GM12878 (cell line): ENCODE results near the gene SNPH.

Experiments
- CTCF ChIP-seq, 3 experiments: IDR thresholded peaks in 2 of 3; conservative IDR thresholded peaks in 1 of 3; 2 replicates each; pipeline ENCODE4 v1.5.1; 2011; ENCODE audit warnings: low read depth in 3 of 3, low read length in 3 of 3, mild to moderate bottlenecking in 3 of 3, control low read depth in 2 of 3, moderate library complexity in 2 of 3, inconsistent platforms in 1 of 3, mixed read lengths in 1 of 3; ENCODE audit not compliant: control insufficient read depth in 2 of 3, insufficient read depth in 1 of 3; ENCODE audit errors: extremely low read depth in 1 of 3
- EZH2 ChIP-seq: IDR thresholded peaks from 2 replicates; pipeline ENCODE4 v1.6.1; 2012; ENCODE audit warnings: low read depth, mild to moderate bottlenecking, control low read depth, inconsistent platforms, low read length, borderline replicate concordance; ENCODE audit not compliant: control insufficient read depth
- FOXK2 ChIP-seq: fragments of 450-650 bp; IDR thresholded peaks from 2 replicates; pipeline ENCODE4 v1.6.1; 2017; ENCODE audit warnings: mild to moderate bottlenecking, moderate library complexity
- HDAC6 ChIP-seq: fragments of 200-600 bp; sonication (generic); IDR thresholded peaks from one replicate; pipeline ENCODE4 v1.8.0; 2017; ENCODE audit warnings: antibody characterized with exemption; ENCODE audit not compliant: unreplicated experiment
- MAX ChIP-seq: IDR thresholded peaks from 2 replicates; pipeline ENCODE4 v1.6.1; 2012; ENCODE audit warnings: low read depth, low read length, improper control_type of control experiment
- MTA2 ChIP-seq: fragments of 450-650 bp; IDR thresholded peaks from 2 replicates; pipeline ENCODE4 v1.6.1; 2016; ENCODE audit warnings: low read depth, mild to moderate bottlenecking, moderate library complexity
- NFIC ChIP-seq: IDR thresholded peaks from 2 replicates; pipeline ENCODE4 v1.6.1; 2012; ENCODE audit warnings: low read depth, mild to moderate bottlenecking, inconsistent platforms, low read length, moderate library complexity
- NFYB ChIP-seq: IDR thresholded peaks from 2 replicates; pipeline ENCODE4 v1.6.1; 2011; ENCODE audit warnings: low read depth, mild to moderate bottlenecking, low read length, improper control_type of control experiment, moderate library complexity; ENCODE audit not compliant: insufficient read depth
- PAX5 ChIP-seq: IDR thresholded peaks from 2 replicates; pipeline ENCODE4 v1.6.1; 2011; ENCODE audit warnings: low read depth, low read length, borderline replicate concordance
- REST ChIP-seq: IDR thresholded peaks from 2 replicates; pipeline ENCODE4 v1.6.1; 2012; ENCODE audit warnings: mild to moderate bottlenecking, low read depth, low read length
- SRF ChIP-seq, 2 experiments: IDR thresholded peaks; 2 replicates each; pipeline ENCODE4 v1.6.1; 2011; ENCODE audit warnings: low read depth in 2 of 2, low read length in 2 of 2, mild to moderate bottlenecking in 1 of 2, moderate library complexity in 1 of 2
- ZBTB33 ChIP-seq: fragments of 450-650 bp; IDR thresholded peaks from 2 replicates; pipeline ENCODE4 v1.6.1; 2017; ENCODE audit warnings: mild to moderate bottlenecking

- TF ChIP-seq HDAC6 (no peak), EZH2 (no peak), REST (no peak), CTCF (IDR thresholded peaks at IDR 0.05 in 2 of 3, conservative IDR thresholded peaks at IDR 0.05 in 1 of 3; ENCODE audit: control insufficient read depth in 2 of 3, extremely low read depth in 1 of 3, insufficient read depth in 1 of 3, low read depth in 3 of 3, low read length in 3 of 3) (no peak), MAX (no peak), PAX5 (no peak), ZBTB33 (no peak), SRF (IDR thresholded peaks at IDR 0.05; ENCODE audit: low read depth in 2 of 2, low read length in 2 of 2) (no peak), FOXK2 (no peak), NFYB (no peak), MTA2 (no peak), NFIC (no peak)
Observed at GRCh38 chr20:1292620-1293019, 26.5 kb downstream of the SNPH start.
